HL-60 (cell line): Measurements from ENCODE around the gene FOXE3.

Source experiments
- DNase-seq, 2 experiments: peaks; one replicate each; pipeline ENCODE4 v3.0.0-alpha.2; 2010 to 2020; ENCODE audit warnings: low read depth in 1 of 2, low spot score in 1 of 2
- H3K27ac ChIP-seq: fragments of 250-450 bp; sonication (Bioruptor Pico); replicated peaks from 2 replicates; pipeline ENCODE4 v1.5.1; 2020; ENCODE audit warnings: mild to moderate bottlenecking, moderate library complexity
- H3K27me3 ChIP-seq: fragments of 250-450 bp; sonication (Bioruptor Pico); 2 replicates; pipeline ENCODE4 v1.5.1; 2021; ENCODE audit warnings: mild to moderate bottlenecking, moderate library complexity; ENCODE audit not compliant: insufficient read depth, poor library complexity, severe bottlenecking
- H3K4me3 ChIP-seq: replicated peaks from 2 replicates; pipeline ENCODE4 v1.5.1; 2011; ENCODE audit warnings: mild to moderate bottlenecking, control low read depth, low read length; ENCODE audit not compliant: insufficient read depth
- GABPA ChIP-seq: IDR thresholded peaks from 2 replicates; pipeline ENCODE4 v1.6.1; 2012; ENCODE audit warnings: low read depth
- POLR2AphosphoS5 ChIP-seq: IDR thresholded peaks from 2 replicates; pipeline ENCODE4 v1.6.1; 2012; ENCODE audit warnings: low read depth
- SPI1 ChIP-seq: IDR thresholded peaks from 2 replicates; pipeline ENCODE4 v1.6.1; 2012; ENCODE audit warnings: low read depth, mild to moderate bottlenecking, borderline replicate concordance
- TF ChIP-seq, protein P1 (sequence below): IDR thresholded peaks from 2 replicates; pipeline ENCODE4 v1.6.1; 2012; ENCODE audit warnings: low read depth; ENCODE audit not compliant: insufficient replicate concordance
- TF ChIP-seq, protein P2 (sequence below): IDR thresholded peaks from one replicate; pipeline ENCODE4 v1.5.1; 2011; ENCODE audit warnings: low read length, control low read depth, inconsistent platforms; ENCODE audit not compliant: insufficient read depth

FOXE3 gene

GRCh38 chr1:47384083-47384482, 32.0 kb upstream of the FOXE3 start:
- Histone ChIP-seq H3K27me3 (no peaks in the 10 kb centered on the region), H3K4me3 (no peak overlapping the region), H3K27ac (no peak overlapping the region)
- DNase-seq, result no peak
- TF ChIP-seq SPI1, result no peak
- TF ChIP-seq, protein P1, sequence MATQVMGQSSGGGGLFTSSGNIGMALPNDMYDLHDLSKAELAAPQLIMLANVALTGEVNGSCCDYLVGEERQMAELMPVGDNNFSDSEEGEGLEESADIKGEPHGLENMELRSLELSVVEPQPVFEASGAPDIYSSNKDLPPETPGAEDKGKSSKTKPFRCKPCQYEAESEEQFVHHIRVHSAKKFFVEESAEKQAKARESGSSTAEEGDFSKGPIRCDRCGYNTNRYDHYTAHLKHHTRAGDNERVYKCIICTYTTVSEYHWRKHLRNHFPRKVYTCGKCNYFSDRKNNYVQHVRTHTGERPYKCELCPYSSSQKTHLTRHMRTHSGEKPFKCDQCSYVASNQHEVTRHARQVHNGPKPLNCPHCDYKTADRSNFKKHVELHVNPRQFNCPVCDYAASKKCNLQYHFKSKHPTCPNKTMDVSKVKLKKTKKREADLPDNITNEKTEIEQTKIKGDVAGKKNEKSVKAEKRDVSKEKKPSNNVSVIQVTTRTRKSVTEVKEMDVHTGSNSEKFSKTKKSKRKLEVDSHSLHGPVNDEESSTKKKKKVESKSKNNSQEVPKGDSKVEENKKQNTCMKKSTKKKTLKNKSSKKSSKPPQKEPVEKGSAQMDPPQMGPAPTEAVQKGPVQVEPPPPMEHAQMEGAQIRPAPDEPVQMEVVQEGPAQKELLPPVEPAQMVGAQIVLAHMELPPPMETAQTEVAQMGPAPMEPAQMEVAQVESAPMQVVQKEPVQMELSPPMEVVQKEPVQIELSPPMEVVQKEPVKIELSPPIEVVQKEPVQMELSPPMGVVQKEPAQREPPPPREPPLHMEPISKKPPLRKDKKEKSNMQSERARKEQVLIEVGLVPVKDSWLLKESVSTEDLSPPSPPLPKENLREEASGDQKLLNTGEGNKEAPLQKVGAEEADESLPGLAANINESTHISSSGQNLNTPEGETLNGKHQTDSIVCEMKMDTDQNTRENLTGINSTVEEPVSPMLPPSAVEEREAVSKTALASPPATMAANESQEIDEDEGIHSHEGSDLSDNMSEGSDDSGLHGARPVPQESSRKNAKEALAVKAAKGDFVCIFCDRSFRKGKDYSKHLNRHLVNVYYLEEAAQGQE, result no peak
- TF ChIP-seq POLR2AphosphoS5, result no peak
- TF ChIP-seq, protein P2, sequence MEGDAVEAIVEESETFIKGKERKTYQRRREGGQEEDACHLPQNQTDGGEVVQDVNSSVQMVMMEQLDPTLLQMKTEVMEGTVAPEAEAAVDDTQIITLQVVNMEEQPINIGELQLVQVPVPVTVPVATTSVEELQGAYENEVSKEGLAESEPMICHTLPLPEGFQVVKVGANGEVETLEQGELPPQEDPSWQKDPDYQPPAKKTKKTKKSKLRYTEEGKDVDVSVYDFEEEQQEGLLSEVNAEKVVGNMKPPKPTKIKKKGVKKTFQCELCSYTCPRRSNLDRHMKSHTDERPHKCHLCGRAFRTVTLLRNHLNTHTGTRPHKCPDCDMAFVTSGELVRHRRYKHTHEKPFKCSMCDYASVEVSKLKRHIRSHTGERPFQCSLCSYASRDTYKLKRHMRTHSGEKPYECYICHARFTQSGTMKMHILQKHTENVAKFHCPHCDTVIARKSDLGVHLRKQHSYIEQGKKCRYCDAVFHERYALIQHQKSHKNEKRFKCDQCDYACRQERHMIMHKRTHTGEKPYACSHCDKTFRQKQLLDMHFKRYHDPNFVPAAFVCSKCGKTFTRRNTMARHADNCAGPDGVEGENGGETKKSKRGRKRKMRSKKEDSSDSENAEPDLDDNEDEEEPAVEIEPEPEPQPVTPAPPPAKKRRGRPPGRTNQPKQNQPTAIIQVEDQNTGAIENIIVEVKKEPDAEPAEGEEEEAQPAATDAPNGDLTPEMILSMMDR, result no peak
- no peak for TF ChIP-seq GABPA

- TF ChIP-seq POLR2AphosphoS5, result no peak
- no peak for TF ChIP-seq SPI1
- TF ChIP-seq, protein P2, result no peak
- TF ChIP-seq, protein P1, result no peak
- no peak for TF ChIP-seq GABPA
- no peak for DNase-seq
- Histone ChIP-seq H3K27ac (no peak overlapping the region), H3K4me3 (no peak overlapping the region), H3K27me3 (no peaks in the 10 kb centered on the region)
Measured at GRCh38 chr1:47385020-47385419, 31.1 kb upstream of the FOXE3 start.

- Histone ChIP-seq H3K27me3 (no peaks in the 10 kb centered on the region), H3K27ac (no peak overlapping the region), H3K4me3 (no peak overlapping the region)
- DNase-seq, result no peak
- TF ChIP-seq GABPA (no peak), SPI1 (no peak), POLR2AphosphoS5 (no peak)
- TF ChIP-seq, protein P1, result no peak
- TF ChIP-seq, protein P2, result no peak
Measured at GRCh38 chr1:47386268-47386667, 29.8 kb upstream of the FOXE3 start.
